DOHH2 (cell line): ENCODE measurements around the gene ZNF462.

Experiments used
- EZH2phosphoT487 ChIP-seq: fragments of 200-600 bp; sonication (generic); IDR thresholded peaks from 2 replicates; pipeline ENCODE4 v1.6.1; 2017; ENCODE audit warnings: borderline replicate concordance, mild to moderate bottlenecking, antibody characterized with exemption, low read length, moderate library complexity, mixed read lengths
- TF ChIP-seq, protein P1 (sequence below): fragments of 200-600 bp; sonication (generic); IDR thresholded peaks from one replicate; pipeline ENCODE4 v1.5.1; 2014; ENCODE audit warnings: antibody characterized with exemption, mild to moderate bottlenecking, low read depth, low read length; ENCODE audit not compliant: poor library complexity, severe bottlenecking

DNA sequence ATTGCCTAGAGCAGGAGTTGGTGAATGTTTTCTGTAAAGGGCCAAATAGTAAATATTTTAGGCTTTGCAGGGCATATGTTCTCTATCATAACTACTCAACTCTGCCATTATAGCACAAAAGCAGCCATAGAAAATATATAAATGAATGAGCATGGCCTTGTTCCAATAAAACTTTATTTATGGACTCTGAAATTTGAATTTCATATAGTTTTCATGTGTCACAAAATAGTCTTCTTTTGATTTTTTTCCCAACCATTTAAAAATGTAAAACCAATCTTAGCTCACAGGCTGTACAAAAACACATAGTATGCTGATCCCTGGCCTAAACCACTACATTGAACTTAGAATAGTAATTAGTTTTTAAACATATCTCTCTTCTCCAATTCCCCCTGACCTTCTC, 179.6 kb downstream of the ZNF462 start:
- TF ChIP-seq, protein P1, sequence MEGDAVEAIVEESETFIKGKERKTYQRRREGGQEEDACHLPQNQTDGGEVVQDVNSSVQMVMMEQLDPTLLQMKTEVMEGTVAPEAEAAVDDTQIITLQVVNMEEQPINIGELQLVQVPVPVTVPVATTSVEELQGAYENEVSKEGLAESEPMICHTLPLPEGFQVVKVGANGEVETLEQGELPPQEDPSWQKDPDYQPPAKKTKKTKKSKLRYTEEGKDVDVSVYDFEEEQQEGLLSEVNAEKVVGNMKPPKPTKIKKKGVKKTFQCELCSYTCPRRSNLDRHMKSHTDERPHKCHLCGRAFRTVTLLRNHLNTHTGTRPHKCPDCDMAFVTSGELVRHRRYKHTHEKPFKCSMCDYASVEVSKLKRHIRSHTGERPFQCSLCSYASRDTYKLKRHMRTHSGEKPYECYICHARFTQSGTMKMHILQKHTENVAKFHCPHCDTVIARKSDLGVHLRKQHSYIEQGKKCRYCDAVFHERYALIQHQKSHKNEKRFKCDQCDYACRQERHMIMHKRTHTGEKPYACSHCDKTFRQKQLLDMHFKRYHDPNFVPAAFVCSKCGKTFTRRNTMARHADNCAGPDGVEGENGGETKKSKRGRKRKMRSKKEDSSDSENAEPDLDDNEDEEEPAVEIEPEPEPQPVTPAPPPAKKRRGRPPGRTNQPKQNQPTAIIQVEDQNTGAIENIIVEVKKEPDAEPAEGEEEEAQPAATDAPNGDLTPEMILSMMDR, result no peak
- TF ChIP-seq EZH2phosphoT487, result no peak
